ENCODE measurements around the gene PAMR1. TPM values are rescaled to one million over a fixed set of nuclear protein-coding genes. Genes with fewer than 3 reads are reported as not detected.

Gene PAMR1
- total RNA-seq, 4 donors from 2014 or later, result 4.2 to 17.3 (median 5.6) TPM

DNA sequence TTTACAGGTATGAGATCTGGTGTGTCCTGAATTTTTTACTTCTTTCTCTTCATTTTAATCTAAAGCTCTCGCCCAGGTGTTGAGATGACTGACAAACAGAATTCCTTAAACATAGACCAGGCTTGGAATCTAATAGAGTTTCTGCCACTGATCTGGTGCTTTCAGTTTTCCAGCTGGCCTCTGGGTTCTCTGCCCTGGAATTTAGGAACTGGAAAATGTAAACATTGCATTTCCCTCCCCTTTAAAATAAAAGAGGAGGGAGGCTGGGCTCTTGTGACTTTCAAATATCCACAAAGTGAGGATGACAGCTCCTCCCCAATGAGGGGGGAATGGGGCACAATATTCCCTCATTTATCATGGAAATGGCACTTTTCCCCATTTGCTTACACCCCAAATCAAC is 5.0 kb downstream of the PAMR1 start:
- Histone ChIP-seq H3K9me3 (no peaks in the 10 kb centered on the region), H3K4me1 (peaks cover 0 to 2% (median 0%) of the 10 kb centered on the region in 3 donors), H3K27ac (no peak overlapping the region), H3K4me3 (no peak overlapping the region), H3K36me3 (no peaks in the 10 kb centered on the region), H3K27me3 (peaks cover 30% of the 10 kb centered on the region)
- TF ChIP-seq POLR2AphosphoS5 (IDR thresholded peaks at IDR 0.05), result no peak
- TF ChIP-seq EP300 (IDR thresholded peaks at IDR 0.05), result no peak
- TF ChIP-seq, protein P1, sequence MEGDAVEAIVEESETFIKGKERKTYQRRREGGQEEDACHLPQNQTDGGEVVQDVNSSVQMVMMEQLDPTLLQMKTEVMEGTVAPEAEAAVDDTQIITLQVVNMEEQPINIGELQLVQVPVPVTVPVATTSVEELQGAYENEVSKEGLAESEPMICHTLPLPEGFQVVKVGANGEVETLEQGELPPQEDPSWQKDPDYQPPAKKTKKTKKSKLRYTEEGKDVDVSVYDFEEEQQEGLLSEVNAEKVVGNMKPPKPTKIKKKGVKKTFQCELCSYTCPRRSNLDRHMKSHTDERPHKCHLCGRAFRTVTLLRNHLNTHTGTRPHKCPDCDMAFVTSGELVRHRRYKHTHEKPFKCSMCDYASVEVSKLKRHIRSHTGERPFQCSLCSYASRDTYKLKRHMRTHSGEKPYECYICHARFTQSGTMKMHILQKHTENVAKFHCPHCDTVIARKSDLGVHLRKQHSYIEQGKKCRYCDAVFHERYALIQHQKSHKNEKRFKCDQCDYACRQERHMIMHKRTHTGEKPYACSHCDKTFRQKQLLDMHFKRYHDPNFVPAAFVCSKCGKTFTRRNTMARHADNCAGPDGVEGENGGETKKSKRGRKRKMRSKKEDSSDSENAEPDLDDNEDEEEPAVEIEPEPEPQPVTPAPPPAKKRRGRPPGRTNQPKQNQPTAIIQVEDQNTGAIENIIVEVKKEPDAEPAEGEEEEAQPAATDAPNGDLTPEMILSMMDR (IDR thresholded peaks at IDR 0.05), result no peak
- TF ChIP-seq POLR2A (IDR thresholded peaks at IDR 0.05), result no peak
- no peak for ATAC-seq
- WGBS, 2 donors (ENCODE audit: low coverage in 1 of 2), result 62% methylated on average over 1 of the region's 1 CpG; no CpG with 5 or more reads in 1 of the 2 donors

DNA sequence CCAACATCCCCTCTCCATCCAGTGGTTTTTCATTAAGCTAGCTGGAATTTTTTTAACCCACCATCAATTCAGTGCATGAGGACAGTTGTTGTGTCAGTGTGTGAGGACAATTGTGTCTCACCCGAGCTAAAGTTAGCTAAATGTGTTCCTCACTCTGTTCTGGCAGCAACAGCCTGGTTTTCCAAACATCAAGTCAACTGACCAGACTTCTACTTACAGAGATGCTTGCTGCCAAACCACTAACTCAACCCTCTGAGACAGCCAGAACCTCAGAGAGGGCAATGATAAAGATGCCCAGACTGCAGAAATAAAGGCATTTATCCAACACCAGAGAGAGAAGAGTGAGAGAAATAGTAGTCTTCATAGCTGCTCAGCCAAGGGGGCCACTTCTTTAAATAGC is 6.7 kb downstream of the PAMR1 start:
- Histone ChIP-seq H3K36me3 (no peaks in the 10 kb centered on the region), H3K27ac (no peak overlapping the region), H3K4me1 (no peaks in the 10 kb centered on the region), H3K9me3 (no peaks in the 10 kb centered on the region), H3K27me3 (peaks cover 21% of the 10 kb centered on the region), H3K4me3 (no peak overlapping the region)
- TF ChIP-seq POLR2A (IDR thresholded peaks at IDR 0.05) (no peak), EP300 (IDR thresholded peaks at IDR 0.05) (no peak), POLR2AphosphoS5 (IDR thresholded peaks at IDR 0.05) (no peak)
- TF ChIP-seq, protein P1 (IDR thresholded peaks at IDR 0.05), result no peak
- whole genome bisulfite sequencing, 2 donors (ENCODE audit: low coverage in 1 of 2), result 40 to 50% methylated on average over 1 of the region's 1 CpG
- ATAC-seq, result no peak

DNA sequence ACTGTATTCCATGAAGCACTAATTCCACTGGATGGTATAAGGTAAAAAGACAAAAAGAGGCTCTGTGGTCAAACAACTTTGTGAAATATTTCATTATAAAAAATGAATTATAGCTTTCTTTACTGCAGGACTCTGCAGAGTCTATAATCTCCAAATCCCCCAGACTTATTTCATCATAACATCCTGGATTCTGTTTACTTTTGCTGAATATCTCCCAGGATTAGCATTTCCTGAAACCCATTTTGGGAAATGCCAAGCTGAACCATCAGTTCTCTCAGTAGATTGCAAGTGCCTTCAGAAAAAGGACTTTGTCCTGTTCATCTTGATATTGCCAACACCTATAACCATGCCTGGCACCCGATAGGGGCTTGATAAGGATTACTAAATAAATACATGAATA is 7.9 kb downstream of the PAMR1 start:
- peaks cover 16% of the 10 kb centered on the region for H3K27me3 ChIP-seq
- WGBS, 2 donors (ENCODE audit: low coverage in 1 of 2), result 83 to 100% methylated on average over 1 of the region's 1 CpG
- no peak overlapping the region for H3K27ac ChIP-seq
- no peak overlapping the region for H3K4me3 ChIP-seq
- H3K4me1 ChIP-seq, result no peaks in the 10 kb centered on the region
- no peaks in the 10 kb centered on the region for H3K36me3 ChIP-seq
- no peaks in the 10 kb centered on the region for H3K9me3 ChIP-seq
- no peak for ATAC-seq
- TF ChIP-seq, protein P1 (IDR thresholded peaks at IDR 0.05), result no peak
- TF ChIP-seq EP300 (IDR thresholded peaks at IDR 0.05), result no peak

DNA sequence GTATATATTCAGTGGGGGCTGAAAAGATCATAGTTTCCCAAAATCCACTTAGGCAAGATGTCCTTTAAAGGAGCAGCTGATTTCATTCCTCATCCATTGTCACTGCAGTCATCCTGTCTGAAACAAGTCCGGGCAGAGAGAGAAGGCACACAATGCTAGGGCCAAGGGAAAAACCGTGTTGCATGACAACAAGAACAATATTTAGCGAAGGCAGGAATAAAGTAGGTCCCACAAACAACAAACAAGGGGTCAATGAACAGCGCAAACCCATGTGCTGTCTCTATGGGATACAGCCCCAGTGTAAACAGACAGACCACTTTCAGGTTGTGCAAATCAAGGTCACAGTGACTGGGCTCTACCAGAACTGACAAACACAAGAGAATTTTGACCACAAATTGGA is 9.0 kb downstream of the PAMR1 start:
- H3K4me1 ChIP-seq, result no peaks in the 10 kb centered on the region
- TF ChIP-seq POLR2A (IDR thresholded peaks at IDR 0.05) (no peak), EP300 (IDR thresholded peaks at IDR 0.05) (no peak), POLR2AphosphoS5 (IDR thresholded peaks at IDR 0.05) (no peak)
- TF ChIP-seq, protein P1 (IDR thresholded peaks at IDR 0.05), result no peak
- no peak for ATAC-seq
- peaks cover 16% of the 10 kb centered on the region for H3K27me3 ChIP-seq
- no peak overlapping the region for H3K27ac ChIP-seq
- no peaks in the 10 kb centered on the region for H3K9me3 ChIP-seq
- H3K36me3 ChIP-seq, result no peaks in the 10 kb centered on the region
- no peak overlapping the region for H3K4me3 ChIP-seq
- 77 to 100% methylated on average over 3 of the region's 4 CpGs for WGBS, 2 donors (ENCODE audit: low coverage in 1 of 2)

DNA sequence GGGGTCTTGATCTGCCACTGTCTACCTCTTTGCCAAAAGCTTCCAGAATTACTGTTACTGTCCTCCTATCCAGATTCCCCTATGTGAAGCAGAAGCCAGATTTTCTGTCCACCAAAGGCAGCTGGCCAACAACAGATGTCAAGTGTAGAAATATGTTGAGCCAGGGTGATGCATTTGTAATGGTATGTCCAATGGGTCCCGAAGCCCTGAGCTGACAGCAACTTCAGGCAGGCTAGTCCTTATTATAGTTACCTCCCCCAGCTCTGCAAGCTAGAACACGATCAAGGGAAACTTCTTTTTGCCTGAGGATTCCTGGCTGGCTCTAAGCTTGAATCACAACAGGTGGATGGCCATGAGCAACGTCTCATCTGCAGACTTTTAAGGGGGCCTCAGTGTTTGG is 10.2 kb downstream of the PAMR1 start:
- TF ChIP-seq, protein P1 (IDR thresholded peaks at IDR 0.05), result no peak
- TF ChIP-seq EP300 (IDR thresholded peaks at IDR 0.05), result no peak
- no peak for TF ChIP-seq POLR2AphosphoS5 (IDR thresholded peaks at IDR 0.05)
- TF ChIP-seq POLR2A (IDR thresholded peaks at IDR 0.05), result no peak
- Histone ChIP-seq H3K27me3 (peaks cover 16% of the 10 kb centered on the region), H3K4me1 (no peaks in the 10 kb centered on the region), H3K27ac (no peak overlapping the region), H3K4me3 (no peak overlapping the region), H3K9me3 (no peaks in the 10 kb centered on the region), H3K36me3 (no peaks in the 10 kb centered on the region)
- WGBS, 2 donors (ENCODE audit: low coverage in 1 of 2), result 50% methylated on average over 2 of the region's 3 CpGs; no CpG with 5 or more reads in 1 of the 2 donors
- no peak for ATAC-seq

Data from gastroesophageal sphincter (tissue), 4 donors.